Activated CD4-positive, alpha-beta T cell treated with anti-CD3 and anti-CD28 coated beads, Interleukin-2, amount 10 ng/mL, durations not matched to agents 24 days and 14 days (primary cell): ENCODE measurements around the gene MAP4K4. TPM values are rescaled to one million over a fixed set of nuclear protein-coding genes. Genes with fewer than 3 reads are reported as not detected.

Source experiments
- DNase-seq: peaks from one replicate; pipeline ENCODE4 v3.0.0; 2022
- H3K27ac Mint-ChIP-seq: one replicate; pipeline ENCODE4 v1.8.0; 2022; ENCODE audit warnings: mild to moderate bottlenecking, mixed read lengths
- H3K27me3 Mint-ChIP-seq: one replicate; pipeline ENCODE4 v1.8.0; 2022; ENCODE audit warnings: mixed read lengths
- H3K36me3 Mint-ChIP-seq: one replicate; pipeline ENCODE4 v1.8.0; 2022; ENCODE audit warnings: low read depth, mild to moderate bottlenecking, mixed read lengths
- H3K4me1 Mint-ChIP-seq: one replicate; pipeline ENCODE4 v1.8.0; 2021; ENCODE audit warnings: mixed read lengths
- H3K4me3 Mint-ChIP-seq: one replicate; pipeline ENCODE4 v1.8.0; 2022; ENCODE audit warnings: mild to moderate bottlenecking, moderate library complexity, mixed read lengths
- H3K9me3 Mint-ChIP-seq: one replicate; pipeline ENCODE4 v1.8.0; 2021; ENCODE audit warnings: mixed read lengths
- intact Hi-C: fragments of 100-400 bp; cut with micrococcal nuclease; formaldehyde crosslinking; loops from one replicate; pipeline ENCODE4 v1.15.1; 2023
- total RNA-seq: library from RNA; stranded (reverse); gene quantifications from 2 replicates; pipeline ENCODE4 v1.2.3, GENCODE V29; 2022

MAP4K4 gene
- total RNA-seq, 1 donor from 2014 or later, result 42.6 TPM

DNA sequence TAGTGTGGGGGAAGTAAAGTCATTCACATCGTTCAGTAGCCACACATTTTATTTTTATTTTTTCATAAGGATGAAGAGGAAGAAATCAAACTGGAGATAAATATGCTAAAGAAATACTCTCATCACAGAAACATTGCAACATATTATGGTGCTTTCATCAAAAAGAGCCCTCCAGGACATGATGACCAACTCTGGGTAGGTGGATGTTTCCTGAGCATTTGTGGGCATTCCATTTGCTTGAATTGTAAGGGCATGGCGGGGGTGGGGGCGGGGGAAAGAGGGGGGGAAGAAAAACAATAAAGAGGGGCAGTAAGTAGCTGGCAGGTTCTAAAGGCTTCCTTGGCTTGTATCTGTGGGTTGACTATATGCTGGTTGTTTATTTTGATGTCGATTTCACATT lies 126.4 kb downstream of the MAP4K4 start:
- peak overlapping the region; percentile 65 for H3K4me3 Mint-ChIP-seq
- H3K36me3 Mint-ChIP-seq, result peaks cover 26% of the 10 kb centered on the region
- no peaks in the 10 kb centered on the region for H3K27me3 Mint-ChIP-seq
- H3K9me3 Mint-ChIP-seq, result no peaks in the 10 kb centered on the region
- no peak for DNase-seq
- H3K4me1 Mint-ChIP-seq, result peaks cover 55% of the 10 kb centered on the region
- intact Hi-C loops, result no loop called here
- peak overlapping the region; percentile 29 for H3K27ac Mint-ChIP-seq

DNA sequence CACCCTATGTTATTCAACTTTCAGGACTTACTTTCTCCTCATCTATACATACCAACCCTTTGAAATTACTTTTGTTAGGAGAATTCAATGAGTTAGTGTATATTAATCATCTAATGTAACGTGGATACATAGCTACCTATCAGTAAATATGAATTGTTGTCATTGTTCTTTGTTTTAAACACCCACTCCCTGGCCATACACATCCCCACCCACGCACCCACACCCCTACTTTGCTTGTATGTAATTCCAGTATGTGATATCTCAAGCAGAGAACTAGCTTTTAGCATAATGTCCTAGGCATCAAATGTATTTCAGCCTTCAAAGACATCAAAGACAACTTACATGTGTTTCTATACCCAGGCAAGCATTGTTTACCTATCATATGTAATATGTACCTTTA lies 129.2 kb downstream of the MAP4K4 start:
- H3K36me3 Mint-ChIP-seq, result peaks cover 46% of the 10 kb centered on the region
- no peaks in the 10 kb centered on the region for H3K27me3 Mint-ChIP-seq
- no peaks in the 10 kb centered on the region for H3K9me3 Mint-ChIP-seq
- intact Hi-C loops, result loop anchor here (5.0 kb wide), 1 partner anchor 109 kb away; no protein-coding TSS in a partner anchor
- peak overlapping the region; percentile 45 for H3K27ac Mint-ChIP-seq
- no peak overlapping the region for H3K4me3 Mint-ChIP-seq
- no peak for DNase-seq
- H3K4me1 Mint-ChIP-seq, result peaks cover 71% of the 10 kb centered on the region

DNA sequence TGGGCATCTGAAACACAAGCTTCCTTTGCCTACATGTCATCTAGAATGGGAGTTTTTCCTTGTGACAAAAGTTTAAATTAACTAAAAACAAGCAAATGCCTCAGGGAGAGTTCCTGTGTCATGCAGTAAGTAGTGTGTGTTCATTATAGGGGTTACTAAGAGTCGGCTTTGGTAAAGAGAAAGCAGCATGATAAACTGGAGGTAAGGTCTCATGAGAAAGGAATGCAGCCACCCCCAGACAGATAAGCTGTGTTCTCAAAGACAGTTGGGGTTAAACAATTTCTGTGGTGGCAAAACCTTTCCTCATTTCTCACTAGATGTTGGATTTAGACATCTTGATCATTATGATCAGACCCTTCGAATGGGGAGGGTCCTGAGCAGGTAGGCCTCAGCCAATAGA lies 129.7 kb downstream of the MAP4K4 start:
- Mint-ChIP-seq H3K36me3 (peaks cover 46% of the 10 kb centered on the region), H3K27me3 (no peaks in the 10 kb centered on the region), H3K4me1 (peaks cover 71% of the 10 kb centered on the region), H3K4me3 (peak overlapping the region; percentile 41), H3K9me3 (no peaks in the 10 kb centered on the region), H3K27ac (peak overlapping the region; percentile 34)
- intact Hi-C loops, result loop anchor here (5.0 kb wide), 1 partner anchor 110 kb away; no protein-coding TSS in a partner anchor
- DNase-seq, result no peak

DNA sequence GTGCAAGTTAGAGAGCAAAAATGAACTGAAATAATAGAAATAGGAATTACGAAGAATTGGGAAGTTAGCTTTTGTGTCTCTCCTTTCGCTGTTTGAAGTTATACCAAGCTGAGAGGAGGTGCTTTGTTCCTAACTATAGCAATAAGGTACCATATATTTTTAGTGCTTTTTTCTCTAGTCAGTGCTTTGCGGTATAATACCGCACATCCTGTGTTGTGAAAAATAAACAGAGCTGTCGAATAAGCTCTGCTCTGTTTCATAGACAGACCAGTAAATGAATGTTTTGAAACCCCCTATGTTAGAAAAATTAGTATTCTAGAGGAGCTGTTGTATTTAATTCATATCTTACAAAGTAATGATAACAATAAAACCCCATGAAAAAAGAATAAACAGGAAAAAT lies 130.8 kb downstream of the MAP4K4 start:
- Mint-ChIP-seq H3K27ac (peak overlapping the region; percentile 68), H3K27me3 (no peaks in the 10 kb centered on the region), H3K9me3 (no peaks in the 10 kb centered on the region), H3K4me3 (peak overlapping the region; percentile 41), H3K4me1 (peaks cover 63% of the 10 kb centered on the region), H3K36me3 (peaks cover 48% of the 10 kb centered on the region)
- intact Hi-C loops, result loop anchor here (5.0 kb wide), 1 partner anchor 111 kb away; no protein-coding TSS in a partner anchor
- DNase-seq, result peak; percentile 78

DNA sequence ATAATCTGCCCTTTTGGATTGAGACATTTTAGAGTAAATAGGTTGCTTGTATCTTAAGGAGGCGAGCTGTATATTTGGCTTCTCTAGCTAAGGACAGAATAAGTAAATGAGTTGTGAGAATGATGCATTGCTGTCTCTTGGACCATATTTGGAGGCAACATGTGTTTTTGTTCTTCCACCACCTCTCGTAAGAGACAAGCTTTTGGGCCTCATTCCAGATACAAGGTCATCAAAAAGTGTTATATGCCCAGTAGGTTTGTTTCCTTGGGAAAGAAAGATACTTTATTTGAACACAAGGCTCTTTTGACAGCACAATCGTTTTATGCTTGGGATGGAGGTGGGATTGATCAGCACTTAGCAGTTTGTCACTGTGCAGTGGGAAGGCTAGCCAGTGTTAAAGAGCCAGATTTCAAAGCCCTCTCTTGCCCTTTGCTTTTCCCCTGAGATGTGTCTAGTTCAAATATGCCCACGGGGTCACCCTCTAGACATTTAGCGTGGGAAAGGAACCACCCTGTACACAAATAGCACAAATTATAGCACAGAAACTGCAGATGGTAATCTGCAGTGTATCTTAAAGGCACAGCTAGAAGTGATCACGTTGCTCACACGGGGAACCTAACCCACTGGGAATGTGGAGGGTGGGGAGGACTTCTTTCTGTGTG lies 131.3 kb downstream of the MAP4K4 start:
- Mint-ChIP-seq H3K27ac (peak overlapping the region; percentile 48), H3K36me3 (peaks cover 42% of the 10 kb centered on the region), H3K4me3 (peak overlapping the region; percentile 10), H3K9me3 (no peaks in the 10 kb centered on the region), H3K4me1 (peaks cover 58% of the 10 kb centered on the region), H3K27me3 (no peaks in the 10 kb centered on the region)
- no peak for DNase-seq
- intact Hi-C loops, result loop anchor here (5.0 kb wide), 1 partner anchor 112 kb away; no protein-coding TSS in a partner anchor

DNA sequence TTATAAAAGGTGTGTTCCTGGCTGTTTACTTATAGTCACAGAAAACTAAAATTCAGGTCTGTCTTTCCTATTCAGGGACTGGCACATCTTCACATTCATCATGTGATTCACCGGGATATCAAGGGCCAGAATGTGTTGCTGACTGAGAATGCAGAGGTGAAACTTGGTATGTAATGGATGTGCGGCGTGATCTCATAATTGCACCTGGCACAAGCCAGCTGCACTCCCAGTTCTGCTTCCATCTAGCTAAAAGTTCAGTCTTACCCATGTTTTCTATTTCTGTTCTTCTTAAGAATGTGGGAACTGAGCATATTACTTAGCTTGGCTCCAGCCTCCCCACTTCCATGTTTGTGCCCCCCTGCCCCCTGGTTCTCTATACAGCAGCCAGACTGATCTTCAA lies 131.9 kb downstream of the MAP4K4 start:
- H3K9me3 Mint-ChIP-seq, result no peaks in the 10 kb centered on the region
- peak overlapping the region; percentile 91 for H3K27ac Mint-ChIP-seq
- H3K4me3 Mint-ChIP-seq, result peak overlapping the region; percentile 20
- no peaks in the 10 kb centered on the region for H3K27me3 Mint-ChIP-seq
- intact Hi-C loops, result loop anchor here (5.0 kb wide), 1 partner anchor 112 kb away; no protein-coding TSS in a partner anchor
- peaks cover 43% of the 10 kb centered on the region for H3K36me3 Mint-ChIP-seq
- DNase-seq, result no peak
- peaks cover 61% of the 10 kb centered on the region for H3K4me1 Mint-ChIP-seq

DNA sequence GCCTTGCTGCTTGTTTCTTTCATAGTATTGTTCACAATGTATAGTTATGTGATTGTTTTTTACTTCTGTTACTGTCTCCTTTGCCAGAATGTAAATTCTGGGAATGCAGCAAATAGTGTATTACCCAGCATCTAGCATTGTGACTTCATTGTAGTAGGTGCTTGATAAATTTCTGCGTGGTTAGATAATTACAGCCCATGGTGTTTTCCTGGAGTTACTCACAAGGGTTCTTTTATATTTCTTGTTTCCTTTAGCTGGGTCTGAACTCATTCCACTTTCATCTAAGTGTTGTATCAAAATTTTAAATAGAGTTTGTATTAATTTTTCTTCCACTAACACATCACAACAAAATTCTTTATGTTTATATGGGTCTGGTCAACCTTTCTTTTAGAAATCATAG lies 132.6 kb downstream of the MAP4K4 start:
- H3K27ac Mint-ChIP-seq, result peak overlapping the region; percentile 91
- H3K9me3 Mint-ChIP-seq, result no peaks in the 10 kb centered on the region
- H3K36me3 Mint-ChIP-seq, result peaks cover 47% of the 10 kb centered on the region
- no peaks in the 10 kb centered on the region for H3K27me3 Mint-ChIP-seq
- H3K4me3 Mint-ChIP-seq, result peak overlapping the region; percentile 20
- intact Hi-C loops, result loop anchor here (2.0 to 5.0 kb wide), 5 partner anchors 63 to 488 kb away; partner anchors contain the start of gene RFX8
- DNase-seq, result no peak
- H3K4me1 Mint-ChIP-seq, result peaks cover 61% of the 10 kb centered on the region

DNA sequence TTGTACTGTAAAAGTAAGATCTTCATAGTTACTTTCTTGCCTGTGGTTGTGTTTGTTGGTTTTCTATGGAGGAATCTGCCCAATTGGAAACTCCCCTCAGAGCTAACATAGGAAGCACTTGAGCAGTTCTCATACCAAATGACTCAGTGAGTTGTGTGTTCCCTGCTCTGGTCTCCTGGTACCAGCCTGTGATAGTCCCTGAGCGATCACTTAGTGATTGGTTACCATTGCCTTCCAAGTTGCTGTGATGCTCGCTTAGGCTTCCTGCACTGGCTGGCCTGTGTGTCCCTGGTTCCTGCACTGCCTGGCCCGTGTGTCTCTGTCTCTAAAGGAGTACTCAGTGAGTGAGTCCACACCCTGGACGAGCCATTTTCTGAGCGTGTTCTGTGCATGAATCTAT lies 133.0 kb downstream of the MAP4K4 start:
- DNase-seq, result peak; percentile 76
- H3K4me3 Mint-ChIP-seq, result peak overlapping the region; percentile 50
- peaks cover 61% of the 10 kb centered on the region for H3K4me1 Mint-ChIP-seq
- intact Hi-C loops, result loop anchor here (2.0 to 5.0 kb wide), 5 partner anchors 63 to 488 kb away; partner anchors contain the start of gene RFX8
- H3K9me3 Mint-ChIP-seq, result no peaks in the 10 kb centered on the region
- peak overlapping the region; percentile 91 for H3K27ac Mint-ChIP-seq
- H3K27me3 Mint-ChIP-seq, result no peaks in the 10 kb centered on the region
- H3K36me3 Mint-ChIP-seq, result peaks cover 48% of the 10 kb centered on the region

DNA sequence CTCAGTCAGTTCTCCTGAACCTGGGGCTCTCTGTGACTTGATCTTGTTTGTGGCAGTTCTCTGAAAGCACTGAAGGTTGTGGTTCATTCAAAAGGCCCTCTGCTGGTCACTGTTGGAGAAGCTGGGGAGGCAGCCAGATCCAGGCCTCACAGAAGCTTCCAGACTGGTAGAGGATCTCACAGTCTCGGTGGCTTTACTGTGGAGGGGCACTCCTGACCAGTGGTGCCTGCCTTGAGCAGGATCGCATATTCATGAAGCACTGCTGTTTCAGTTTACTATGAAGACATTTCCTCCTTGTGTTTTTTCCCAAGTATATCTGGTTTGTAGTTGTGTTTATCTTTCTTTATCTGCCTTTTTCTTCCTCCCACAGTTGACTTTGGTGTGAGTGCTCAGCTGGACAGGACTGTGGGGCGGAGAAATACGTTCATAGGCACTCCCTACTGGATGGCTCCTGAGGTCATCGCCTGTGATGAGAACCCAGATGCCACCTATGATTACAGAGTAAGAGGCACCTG lies 133.9 kb downstream of the MAP4K4 start:
- Mint-ChIP-seq H3K27ac (peak overlapping the region; percentile 91), H3K27me3 (no peaks in the 10 kb centered on the region), H3K4me3 (peak overlapping the region; percentile 50), H3K4me1 (peaks cover 58% of the 10 kb centered on the region), H3K9me3 (no peaks in the 10 kb centered on the region), H3K36me3 (peaks cover 50% of the 10 kb centered on the region)
- intact Hi-C loops, result loop anchor here (1.0 to 5.0 kb wide), 6 partner anchors 64 to 489 kb away; partner anchors contain the start of gene RFX8
- peak; percentile 88 for DNase-seq

DNA sequence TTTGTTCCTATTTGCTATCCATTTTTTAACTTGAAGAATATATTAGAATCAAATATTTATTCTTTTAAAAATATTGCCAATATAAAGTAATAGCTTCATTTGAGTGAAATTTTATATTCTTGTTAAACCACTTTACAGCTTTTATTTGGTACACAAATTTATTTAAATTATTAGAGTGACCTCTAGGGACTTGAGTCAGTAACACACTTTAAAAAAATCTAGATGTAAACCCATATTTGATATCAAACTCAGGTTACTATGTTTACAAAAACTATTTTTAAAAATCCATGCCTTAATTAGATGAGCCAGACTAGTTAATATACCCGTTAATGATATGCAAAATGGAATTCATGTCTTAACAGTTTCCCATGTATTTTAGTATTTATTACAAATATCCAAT lies 134.6 kb downstream of the MAP4K4 start:
- intact Hi-C loops, result loop anchor here (5.0 kb wide), 3 partner anchors 65 to 490 kb away; no protein-coding TSS in a partner anchor

DNA sequence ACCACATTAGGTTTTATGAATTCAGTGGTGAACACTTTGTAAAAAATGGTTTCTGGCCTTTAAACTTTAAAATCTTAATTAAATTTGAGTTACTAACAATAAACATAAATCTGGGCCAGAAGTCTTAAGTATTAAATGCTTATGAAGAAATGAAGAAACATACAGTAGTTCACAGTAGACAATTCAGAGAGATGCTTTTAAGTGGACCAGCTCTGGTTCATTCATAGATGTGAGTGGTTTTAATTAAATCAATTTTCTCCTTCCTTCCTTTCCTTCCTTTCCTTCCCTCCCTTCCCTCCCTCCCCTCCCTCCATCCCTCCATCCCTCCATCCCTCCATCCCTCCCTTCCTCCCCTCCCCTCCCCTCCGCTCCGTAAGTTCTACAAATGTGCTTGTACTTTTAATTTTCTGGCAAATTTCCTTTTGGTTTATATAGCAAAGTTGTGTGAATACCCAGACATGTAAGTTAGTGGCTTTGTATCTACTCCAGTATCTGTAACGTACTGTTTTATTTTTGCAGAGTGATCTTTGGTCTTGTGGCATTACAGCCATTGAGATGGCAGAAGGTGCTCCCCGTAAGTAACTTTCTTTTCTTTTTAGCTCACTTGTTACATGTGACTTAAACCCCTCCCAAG lies 136.5 kb downstream of the MAP4K4 start:
- H3K27ac Mint-ChIP-seq, result no peak overlapping the region
- peaks cover 32% of the 10 kb centered on the region for H3K4me1 Mint-ChIP-seq
- intact Hi-C loops, result loop anchor here (5.0 kb wide), 3 partner anchors 67 to 492 kb away; no protein-coding TSS in a partner anchor
- H3K27me3 Mint-ChIP-seq, result no peaks in the 10 kb centered on the region
- no peak overlapping the region for H3K4me3 Mint-ChIP-seq
- peaks cover 51% of the 10 kb centered on the region for H3K36me3 Mint-ChIP-seq
- no peak for DNase-seq
- no peaks in the 10 kb centered on the region for H3K9me3 Mint-ChIP-seq

More for the DNA sequence above, 134.6 kb downstream of the MAP4K4 start:
- Mint-ChIP-seq H3K4me3 (no peak overlapping the region), H3K36me3 (peaks cover 47% of the 10 kb centered on the region), H3K27me3 (no peaks in the 10 kb centered on the region), H3K9me3 (no peaks in the 10 kb centered on the region), H3K27ac (no peak overlapping the region), H3K4me1 (peaks cover 51% of the 10 kb centered on the region)
- DNase-seq, result no peak

DNA sequence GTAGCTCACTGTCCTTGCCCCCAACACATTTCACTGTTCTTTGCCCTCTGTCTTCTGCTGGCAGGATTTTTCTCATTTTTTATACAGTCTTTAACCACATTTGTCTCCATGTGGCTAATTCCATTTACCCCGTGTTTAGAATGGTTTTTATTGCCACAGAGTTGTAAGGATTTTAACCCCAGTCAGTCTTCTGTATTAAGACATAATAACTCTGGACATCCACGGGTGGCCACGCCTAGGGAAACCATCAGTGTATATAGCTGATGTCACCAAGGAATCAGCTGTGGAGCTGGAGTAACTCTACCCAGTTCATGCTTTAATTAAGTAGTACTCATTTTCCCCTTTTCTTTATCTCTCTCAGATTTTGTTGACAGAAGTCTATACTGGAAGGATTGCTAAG lies 139.8 kb downstream of the MAP4K4 start:
- Mint-ChIP-seq H3K9me3 (no peaks in the 10 kb centered on the region), H3K36me3 (peaks cover 55% of the 10 kb centered on the region), H3K27me3 (no peaks in the 10 kb centered on the region), H3K27ac (no peak overlapping the region), H3K4me3 (no peak overlapping the region), H3K4me1 (peaks cover 16% of the 10 kb centered on the region)
- intact Hi-C loops, result no loop called here
- no peak for DNase-seq

DNA sequence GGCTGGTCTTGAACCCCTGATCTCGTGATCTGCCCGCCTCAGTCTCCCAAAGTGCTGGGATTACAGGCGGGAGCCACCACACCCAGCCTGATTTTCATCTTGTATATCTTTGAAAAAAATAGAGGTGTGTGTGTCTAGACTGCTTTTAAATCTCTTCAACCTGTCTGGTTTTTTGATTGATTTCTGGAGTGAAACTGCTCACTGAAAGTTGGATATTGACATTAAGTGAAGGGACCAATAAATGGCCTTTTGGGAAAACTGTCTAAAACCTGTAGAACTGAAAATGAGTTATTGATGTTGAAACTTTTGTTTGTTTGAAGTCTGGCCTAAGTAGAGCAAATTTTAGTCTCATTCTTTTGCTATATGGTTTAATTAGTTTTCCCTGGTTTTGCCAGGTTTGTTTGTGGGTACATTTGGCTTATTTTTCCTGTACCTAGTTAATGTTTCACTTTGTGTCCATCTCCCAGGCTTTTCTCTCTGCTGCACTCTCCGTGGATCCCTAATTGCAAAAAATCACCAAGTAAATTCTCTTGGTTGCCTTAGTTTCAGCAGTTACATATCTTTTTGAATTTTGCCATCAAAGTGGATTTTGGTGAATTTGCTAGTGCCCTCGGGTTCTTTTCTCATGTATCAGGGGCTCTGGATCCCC lies 144.3 kb downstream of the MAP4K4 start:
- Mint-ChIP-seq H3K9me3 (no peaks in the 10 kb centered on the region), H3K36me3 (peaks cover 62% of the 10 kb centered on the region), H3K27me3 (no peaks in the 10 kb centered on the region), H3K27ac (peak overlapping the region; percentile 22), H3K4me1 (peaks cover 24% of the 10 kb centered on the region), H3K4me3 (peak overlapping the region; percentile 3)
- intact Hi-C loops, result no loop called here
- DNase-seq, result no peak
